NCI-H187 (cell line): Measurements from ENCODE around the gene HDAC4.

ENCODE experiments used
- DNase-seq, 2 experiments: peaks; one replicate each; lab custom pipeline; 2025; lab: John Stamatoyannopoulos, UW

Gene HDAC4

DNA sequence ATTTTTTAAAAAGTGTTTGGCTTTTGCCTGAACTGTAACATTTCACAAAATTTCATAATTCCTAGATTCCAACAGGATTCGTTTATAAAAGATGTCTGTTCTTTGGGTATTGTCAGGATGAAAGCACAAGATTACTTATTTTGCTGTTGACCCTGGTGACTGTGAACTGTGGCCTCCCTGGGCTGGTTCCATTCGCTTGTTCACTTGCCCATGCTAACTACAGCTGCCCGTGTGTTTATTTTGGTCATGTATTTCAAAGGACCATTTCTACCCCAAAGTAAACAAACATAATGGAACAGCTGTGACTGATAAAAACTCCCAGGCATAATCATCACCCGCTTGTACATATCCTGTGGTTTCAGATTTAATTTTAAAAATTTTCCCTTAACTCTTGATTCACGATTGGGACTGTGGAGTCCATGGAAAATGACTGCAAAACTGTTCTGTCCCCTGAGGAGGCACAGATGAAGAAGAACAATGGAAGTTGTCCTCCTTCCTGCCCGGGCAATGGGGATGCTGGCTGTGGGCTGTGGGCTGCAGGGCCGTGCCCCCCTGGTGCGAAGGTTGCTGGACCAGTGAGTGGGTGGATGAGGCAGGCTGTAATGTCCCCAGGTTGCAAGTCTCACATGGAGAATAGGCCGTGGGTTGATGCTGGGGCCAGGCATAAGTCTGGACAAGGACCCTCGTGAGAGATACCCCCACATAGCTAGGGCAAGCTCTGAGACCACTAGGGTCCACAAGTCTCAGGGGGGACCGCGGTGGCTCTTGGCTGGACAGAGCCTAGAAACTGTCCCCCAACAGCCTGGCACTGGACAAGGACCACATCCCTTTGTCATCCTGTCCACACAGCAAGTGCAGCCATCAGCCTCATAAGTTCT is 28.9 kb upstream of the HDAC4 start:
- no peak for DNase-seq

DNA sequence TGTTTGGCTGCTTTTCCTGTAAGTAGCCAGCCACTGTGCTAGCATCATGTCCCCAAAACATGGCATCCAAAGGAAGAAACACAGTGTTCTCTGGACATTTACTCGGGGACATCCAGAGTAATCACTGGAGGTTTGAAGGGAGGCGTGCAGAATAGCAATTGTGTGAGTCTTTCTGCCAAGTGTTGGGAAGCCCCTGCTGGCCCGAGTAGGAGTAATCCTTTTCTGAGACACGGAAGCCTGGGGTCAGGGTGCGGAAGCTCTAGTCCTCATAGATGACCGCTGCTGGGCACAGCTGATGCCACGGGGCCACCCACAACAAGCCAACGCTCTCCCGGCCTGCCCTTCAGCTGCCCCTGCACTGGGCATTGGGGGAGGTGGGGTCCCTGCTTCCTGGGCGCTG is 24.8 kb upstream of the HDAC4 start:
- no peak for DNase-seq

DNA sequence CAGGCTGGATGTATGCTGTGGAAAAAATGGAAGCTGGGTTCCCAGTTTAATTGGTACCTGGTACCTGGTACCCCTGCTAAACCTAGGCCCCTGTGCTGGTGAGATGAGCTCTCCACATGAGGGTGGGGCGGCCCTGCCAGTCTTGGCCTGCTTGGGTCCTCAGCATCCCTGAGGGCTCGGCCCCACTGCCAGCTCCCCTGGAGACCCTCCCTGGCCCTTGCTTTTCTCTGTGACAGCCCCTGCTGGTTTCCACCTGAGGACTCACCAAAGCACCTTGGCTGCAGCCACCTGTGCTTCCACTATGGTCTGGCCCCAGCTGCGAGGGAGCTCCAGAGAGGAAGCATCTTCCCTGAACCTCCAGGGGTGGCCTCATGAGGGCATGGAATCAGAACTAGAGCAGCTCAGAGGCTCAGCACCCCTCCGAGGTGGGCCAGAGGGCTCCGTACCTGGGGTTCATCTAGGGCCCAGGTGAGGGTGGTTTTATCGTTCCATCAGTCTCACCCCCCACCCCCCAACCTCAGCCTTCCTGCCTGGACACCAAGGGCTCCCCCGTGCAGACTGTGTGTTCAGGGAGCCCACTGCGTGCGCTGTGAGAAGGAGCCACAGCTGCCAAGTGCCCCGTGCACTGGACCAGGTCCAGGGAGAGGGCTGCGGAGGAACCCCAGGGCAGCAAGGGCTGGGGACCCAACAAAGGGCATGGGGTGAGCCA is 23.7 kb upstream of the HDAC4 start:
- DNase-seq = no peak

DNA sequence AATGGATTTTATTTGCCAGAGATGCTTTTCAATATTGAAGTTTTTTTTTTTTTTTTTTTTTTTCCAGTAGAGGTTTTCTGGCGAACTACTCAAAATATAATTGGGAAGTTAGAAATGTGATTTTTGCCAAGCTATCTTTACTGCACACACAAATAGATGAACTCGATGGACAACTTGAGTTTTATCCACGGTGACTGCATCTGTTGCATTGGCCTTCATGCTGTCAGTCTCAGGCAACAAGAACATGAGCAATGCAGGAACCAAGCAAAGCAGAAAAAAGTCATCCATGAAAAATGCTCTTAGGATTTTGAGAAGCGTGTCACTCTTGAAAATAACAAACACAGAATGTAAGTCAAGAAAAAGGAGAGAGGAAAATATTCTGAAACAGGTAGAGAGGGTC is 22.7 kb upstream of the HDAC4 start:
- DNase-seq = no peak

DNA sequence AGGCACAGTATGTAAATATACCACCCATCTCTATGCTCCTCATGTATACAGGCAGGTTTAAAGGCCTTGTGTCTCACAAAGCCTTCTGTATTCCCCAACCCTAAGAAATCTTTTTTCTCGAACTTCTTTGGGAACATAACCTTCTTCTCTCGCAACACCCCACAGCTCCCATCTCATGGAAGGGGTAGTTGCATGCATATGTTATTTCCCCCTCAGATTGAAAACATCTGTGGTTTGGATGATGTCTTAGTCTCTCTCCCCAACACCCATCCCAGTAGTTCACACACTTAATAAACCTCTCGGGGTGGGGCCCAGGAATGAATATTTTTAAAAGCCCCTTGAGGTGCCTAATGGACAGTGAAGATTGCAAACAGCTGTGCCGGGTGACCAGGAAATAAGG is 21.0 kb upstream of the HDAC4 start:
- no peak for DNase-seq

DNA sequence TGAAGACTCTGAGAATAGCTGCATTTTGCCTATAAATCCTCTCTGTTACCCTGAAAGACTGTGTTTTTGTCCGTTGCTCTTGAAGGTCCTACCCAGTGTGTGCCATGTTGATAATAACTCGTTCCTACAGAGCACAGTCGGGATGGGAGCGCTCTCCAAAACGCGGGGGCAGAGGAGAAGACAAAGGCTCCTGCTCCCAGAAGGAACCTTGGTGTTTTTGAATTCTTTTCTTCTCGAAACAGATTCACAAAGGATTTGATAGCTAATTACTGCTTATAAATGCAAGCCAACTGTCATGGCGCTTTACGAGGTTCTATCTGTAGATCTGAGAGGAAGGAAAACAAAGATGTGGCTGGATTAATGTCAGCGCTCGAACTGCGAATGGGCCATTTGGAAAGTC is 19.3 kb upstream of the HDAC4 start:
- DNase-seq = no peak

DNA sequence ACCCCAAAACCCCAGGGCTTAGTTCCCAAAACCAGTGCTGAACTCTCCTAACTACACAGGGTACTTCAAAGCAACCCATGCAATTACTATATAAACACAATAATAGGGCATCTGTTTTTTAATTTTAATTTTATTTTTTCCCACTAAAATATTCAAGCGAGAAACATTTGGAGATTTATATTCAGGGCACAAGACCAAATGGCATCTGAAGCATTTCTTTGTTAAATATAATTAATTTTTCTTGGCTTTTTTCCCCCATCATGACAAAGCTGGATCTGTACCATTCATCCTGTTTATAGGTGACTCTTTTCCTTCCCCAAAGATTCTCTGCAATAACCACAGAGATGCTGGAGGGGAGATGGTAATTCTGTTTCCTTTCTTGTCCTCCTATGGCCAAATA is 18.1 kb upstream of the HDAC4 start:
- no peak for DNase-seq

DNA sequence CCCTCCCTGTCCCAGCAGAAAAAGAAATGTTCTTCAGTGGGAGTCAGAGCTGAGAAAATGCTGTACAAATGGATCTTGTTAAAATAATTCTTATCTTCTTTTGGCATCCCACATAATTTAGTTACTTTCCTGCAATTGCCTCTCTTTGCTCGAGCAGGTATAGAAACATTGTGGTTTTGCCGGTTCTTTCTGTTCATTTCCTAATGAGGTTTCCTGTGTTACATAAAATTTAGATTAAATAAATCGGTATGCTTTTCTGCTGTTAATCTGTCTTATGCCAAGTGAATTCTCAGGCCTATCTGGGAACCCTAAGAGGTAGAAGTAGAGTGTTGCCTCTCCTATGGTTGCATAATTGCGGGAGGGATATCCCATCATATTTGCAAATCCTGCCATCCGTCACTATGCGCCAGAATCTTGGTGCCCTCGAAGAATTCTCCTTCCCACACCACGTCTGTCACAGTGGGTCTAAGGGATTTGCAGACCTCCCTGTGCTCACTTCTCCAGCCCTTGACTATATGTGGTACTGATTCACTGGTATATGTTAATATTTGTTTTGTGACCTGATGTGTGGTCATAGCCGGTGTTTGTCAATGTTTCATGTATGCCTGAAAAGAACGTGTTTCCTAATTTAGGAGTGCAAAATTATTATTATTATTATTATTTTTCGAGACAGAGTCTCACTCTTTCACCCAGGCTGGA is 12.2 kb upstream of the HDAC4 start:
- DNase-seq = no peak

DNA sequence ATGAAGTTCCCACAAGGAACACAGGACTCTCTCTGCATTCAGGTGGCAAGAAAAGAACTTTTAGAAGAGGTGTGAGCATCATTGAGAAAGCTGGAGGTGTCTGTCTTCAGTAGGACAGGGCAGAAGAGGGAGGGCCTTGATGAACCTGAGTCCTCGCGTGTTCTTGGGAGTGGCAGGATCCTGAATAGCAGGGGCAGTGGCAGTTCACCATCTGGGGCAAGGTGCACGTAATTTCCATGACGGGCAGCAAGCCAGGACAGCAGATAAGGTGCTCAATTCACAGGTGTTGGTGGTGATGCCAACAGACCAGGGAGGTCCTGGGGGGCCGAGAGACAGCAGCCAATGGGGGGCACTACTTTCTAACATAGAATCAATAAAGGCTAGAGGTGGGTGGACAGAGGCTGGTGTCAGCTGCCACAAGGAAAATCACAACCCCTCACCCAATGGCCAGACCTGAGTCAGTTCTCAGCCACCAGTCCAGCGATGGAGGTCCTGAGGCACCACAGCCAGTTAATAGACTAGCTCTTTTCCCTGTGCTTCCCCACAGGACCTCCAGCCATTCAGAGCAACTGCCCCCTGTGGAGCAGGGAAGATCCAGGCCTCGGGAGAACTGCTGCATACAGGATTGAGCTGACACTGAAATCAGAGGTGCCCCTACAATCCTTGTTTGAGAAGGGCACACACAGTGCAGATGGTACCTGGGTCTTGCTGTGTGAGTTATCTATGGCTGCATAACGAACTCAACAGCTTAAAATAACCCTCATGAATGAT is 10.9 kb upstream of the HDAC4 start:
- DNase-seq = no peak

DNA sequence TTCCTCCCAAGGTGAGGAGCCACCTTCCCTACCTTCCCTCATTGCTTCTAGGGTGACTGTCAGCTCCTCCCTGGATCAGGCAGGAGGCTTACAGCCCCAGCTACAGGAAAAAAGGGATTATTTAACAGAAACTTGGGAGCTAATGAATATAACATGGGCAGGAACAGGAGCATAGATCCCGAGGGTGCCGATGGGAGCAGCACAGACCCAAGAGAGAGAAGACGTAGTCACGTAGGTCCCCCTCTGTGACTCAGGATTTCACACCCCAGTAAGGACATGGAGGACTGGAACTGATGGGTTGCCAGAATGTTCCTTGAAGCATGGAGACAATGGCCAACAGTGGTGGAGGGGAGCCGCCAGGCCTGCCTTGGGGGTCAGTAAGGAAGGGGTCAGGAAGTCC is 10.3 kb upstream of the HDAC4 start:
- DNase-seq = no peak

DNA sequence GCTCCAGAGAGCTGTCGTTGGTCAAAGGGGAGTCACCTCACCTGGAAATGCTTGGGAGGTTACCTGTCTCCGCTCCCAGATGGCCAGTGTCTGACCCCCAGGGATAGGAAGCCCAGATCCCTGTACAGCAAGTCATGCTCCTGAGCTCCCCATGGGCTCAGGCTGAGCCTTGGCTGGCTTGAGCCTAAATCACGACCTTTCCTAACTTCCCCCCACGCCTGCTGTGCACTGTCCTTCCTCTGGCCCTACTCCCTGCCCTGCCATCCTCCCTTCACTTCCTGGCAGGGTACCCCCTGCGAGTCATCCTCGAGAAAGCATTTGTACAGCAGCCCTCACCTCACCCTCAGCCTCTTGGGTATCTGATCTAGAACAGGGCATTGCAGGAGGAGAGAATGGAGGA is 9.2 kb upstream of the HDAC4 start:
- DNase-seq = no peak

DNA sequence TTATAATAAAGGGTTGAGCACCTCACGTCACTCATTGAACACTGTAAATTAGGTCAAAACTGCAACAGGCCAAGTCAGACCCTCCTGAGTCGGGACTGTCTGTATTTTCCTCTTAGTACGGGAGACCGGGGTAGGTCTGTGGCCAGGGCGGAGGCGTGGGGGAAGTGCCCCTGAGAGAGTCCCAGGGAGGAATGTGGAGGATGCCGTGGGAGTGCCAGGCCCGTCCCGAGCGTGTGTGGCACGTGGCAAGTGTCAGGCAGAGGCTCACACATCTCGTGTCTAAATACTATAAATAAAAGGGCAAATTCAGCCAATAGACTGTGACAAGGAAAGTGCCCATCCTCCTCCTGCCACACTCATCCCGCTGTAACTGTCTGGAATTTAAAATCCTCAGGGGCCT is 6.3 kb upstream of the HDAC4 start:
- no peak for DNase-seq

DNA sequence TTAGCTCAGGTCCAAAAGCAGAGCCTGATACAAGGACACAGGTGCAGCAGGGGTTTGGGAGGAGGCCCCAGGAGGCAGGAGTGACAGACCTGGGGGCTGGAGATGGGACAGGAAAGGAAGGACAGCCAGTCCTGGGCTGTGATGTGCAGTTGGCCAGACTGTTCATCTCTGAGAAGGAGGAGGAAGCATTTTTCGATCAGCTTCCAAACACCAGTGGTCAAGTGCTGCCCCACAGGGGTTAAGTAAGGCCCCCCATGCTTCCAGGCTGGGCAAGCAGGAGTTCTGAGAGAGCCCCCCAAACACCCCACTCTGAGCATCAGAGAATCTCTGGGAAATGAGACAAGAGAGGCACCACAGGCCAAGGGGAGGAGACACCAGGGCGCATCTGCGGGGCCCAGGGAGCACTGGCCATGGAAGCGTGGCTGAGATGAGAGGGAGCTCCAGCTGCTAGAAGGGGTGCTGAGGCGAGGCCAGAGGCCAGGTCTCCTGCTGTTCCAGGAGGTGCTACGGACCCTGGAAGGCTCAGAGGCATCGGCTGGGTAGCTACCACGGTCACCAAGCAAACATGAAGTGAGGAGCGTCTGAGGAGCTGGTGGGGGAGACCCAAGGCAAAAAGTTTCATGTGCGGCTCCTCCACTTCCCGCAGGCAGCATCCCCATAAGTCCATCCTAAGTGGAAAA is 5.6 kb upstream of the HDAC4 start:
- no peak for DNase-seq

DNA sequence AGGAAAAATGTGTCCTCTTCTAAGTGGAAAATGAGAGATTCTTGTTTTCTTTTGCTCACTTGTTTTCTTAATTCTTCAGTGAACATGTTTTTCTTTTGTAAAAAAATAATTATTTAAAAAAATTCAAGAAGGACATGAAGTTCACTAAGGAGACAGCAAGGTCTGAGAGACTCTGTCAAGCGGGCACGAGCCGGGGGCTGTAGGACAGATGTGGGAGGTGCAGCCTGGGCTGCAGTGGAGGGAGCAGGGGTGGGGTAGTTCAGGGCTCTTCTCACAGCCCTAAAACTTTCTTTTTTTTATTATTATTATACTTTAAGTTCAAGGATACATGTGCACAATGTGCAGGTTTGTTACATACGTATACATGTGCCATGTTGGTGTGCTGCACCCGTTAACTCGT is 4.3 kb upstream of the HDAC4 start:
- no peak for DNase-seq

DNA sequence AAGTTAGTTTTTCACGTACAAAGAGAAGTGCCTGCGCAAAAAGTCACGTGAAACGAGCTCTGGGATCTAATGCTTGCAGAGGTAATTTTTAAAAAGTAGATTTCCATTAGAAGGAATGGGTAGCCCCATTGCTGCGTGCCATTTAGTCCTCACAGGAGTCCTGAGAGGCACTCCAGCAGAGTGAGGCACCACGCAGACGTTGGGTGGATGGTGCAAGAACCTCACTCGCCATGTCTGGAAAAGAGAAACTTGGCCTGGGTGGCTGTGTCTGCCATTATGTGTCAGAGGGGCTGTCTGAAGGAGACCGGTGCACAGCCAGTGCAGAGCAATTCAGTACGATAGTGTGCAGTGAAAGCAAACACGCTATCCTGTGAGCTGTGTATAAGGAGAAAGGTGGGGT is 1.8 kb upstream of the HDAC4 start:
- no peak for DNase-seq

DNA sequence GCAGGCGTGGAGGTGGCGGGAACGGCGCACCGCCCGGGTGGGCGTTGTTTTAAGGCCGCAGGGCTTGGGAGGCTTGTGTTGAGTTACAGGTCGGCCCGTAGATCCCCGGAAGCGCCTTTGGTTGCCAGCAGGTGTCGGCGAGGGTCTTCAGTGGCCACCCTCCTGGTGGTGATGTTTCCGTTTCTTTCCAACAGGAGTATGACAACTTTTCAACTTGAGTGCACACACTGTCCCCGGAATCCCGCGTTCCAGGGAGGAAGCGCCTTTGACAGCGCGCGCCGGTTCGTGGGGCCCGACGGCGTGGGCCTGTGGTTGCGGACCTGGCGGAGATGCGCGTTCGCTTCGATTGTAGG is 1.0 kb upstream of the HDAC4 start:
- DNase-seq = no peak

DNA sequence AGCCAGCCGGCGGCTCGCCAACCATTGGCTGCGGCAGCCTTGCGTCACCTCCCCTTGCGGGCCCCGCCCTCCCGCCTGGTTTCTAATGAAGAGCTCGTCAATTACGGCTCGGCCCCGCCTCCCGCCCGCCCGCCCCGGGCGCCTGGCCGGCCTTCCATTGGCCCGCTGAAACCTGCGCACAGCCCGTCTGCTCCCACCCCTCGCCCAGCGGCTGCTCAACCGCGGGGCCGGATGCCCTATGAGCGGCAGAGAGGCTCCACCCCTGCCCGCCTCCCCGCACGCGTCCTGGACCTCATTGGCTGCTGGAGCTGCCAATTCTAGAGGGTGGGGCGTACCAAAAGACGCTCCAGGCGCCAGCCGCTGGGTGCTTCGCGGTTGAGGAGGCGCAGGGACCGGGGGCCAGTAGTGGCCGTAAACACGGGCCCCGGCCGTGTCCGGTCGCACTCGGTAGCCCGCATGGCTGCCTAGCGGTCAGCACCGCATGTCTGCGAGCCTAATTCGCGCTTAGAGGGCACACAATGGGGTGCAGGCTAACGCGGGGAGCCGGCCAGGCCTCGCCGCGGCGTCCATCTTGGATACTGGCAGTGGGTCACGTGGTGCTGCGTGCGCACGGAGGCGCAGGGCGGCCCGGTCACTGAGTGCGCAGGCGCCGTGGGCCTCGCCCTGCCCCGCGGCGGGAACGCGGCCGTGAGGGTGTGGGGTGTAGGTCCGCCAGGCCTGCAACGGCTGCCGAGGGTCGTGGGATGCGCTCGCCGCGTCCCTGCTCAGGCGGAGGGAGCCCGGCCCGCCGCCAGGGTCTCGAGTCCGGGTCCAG is 454 bp upstream of the HDAC4 start:
- peak; percentile 86 to 90 for DNase-seq

DNA sequence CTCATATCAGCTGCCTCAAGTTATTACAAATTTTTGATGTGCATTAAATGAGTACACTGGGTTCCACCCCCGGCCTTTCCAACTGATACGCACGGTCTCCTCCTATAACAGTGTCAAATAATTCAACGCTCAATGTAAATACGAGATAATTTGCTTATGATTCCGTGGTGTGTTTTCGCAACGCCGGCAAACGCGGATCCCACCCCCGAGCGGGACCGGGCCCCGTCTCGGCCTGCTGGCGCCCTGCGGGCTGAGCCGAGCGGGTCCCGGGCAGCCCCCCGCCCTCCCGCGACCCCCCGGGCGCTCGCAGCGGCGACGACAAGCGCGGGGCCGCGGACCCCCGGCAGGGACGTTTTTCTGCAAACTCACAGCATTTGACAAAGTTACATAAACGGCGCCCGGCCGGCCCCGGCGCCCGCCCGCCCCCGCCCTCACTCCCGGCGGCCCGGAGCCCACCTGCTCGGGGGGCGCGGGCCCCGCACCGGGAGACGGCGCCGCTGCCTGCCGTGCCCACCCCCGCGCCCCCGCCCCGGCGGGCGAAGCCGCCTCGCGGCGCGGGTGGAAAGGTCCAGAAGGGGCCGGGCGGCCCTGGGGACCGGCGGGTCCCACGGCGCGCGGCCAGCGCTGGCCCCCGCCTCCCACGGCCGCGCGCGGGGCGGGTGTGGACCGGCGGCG is 762 bp downstream of the HDAC4 start:
- DNase-seq = no peak

DNA sequence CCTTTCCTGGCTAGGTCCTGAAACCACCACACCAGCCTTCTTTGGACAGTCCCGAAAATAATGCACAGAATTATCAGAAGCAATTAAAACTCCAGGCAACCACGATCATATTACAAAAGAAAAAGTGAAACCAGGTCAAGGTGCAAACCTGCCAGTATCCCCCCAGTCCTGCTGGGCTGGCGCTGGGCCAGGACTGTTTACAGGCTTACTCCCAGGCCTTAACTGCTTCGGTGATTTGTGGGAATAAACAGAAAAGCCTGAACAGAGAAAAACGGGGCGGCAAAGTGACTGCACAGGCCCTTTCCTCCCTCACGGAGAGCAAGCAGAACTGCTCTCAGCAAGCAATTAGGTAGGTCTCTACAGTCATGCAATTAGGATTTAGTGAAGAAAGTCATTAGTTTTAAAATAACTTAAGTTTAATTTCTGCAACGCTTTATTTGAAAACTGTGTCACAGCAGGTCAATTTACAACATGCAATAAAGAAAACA is 1.3 kb downstream of the HDAC4 start:
- DNase-seq = no peak

DNA sequence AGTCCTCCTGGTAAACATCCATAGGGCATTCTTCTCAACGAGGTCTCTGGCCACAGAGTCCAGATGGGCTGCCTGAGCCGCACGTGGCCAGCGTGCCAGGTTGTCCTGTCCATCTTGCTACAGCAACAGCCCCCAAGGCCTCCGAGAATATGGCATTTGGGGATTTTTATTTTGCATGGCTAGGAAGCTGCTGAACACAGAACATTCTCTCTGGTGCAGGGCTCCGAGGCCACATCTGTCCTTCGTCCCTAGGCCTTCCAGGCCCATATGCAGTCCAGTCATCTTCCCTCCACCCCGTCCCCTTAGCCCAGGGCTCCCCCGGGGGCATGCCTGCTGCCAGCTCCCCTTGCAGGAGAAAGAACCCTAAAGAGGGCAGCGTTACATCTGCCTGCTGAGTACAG is 2.3 kb downstream of the HDAC4 start:
- DNase-seq = no peak
